Measurements from ENCODE around the gene ANKH. TPM values are rescaled to one million over a fixed set of nuclear protein-coding genes. Genes with fewer than 3 reads are reported as not detected.
A peak's percentile ranks its signal among the peaks of the same experiment; 100 is the strongest.

Gene ANKH
- total and polyA plus RNA-seq, 10 donors: 9.0 to 87.3 (median 46.7) TPM

- no peaks in the 10 kb centered on the region for H3K27me3 ChIP-seq (replicated peaks in 1 of 7)
- no peak overlapping the region for H3K27ac ChIP-seq
- no peak overlapping the region for H3K4me3 ChIP-seq
- no peak for TF ChIP-seq CTCF (IDR thresholded peaks at IDR 0.05 in 8 of 11, conservative IDR thresholded peaks at IDR 0.05 in 3 of 11)
- H3K36me3 ChIP-seq: peaks cover 12 to 98% (median 74%) of the 10 kb centered on the region in 6 donors
- H3K9me3 ChIP-seq: peaks cover 0 to 12% (median 9%) of the 10 kb centered on the region in 8 donors
- peaks cover 0 to 16% (median 8%) of the 10 kb centered on the region in 6 donors for H3K4me1 ChIP-seq
- intact Hi-C loops (cut with DNase I; ENCODE audit: low total_unique reads): no loop called here
- DNase-seq: peak; percentile 40
- WGBS, 5 donors: 69 to 93% (median 75%) methylated on average over 3 to 4 of the region's 4 CpGs
These were observed 184.4 kb downstream of the ANKH start for GRCh38 chr5:14687023-14687665.

GRCh38 chr5:14686517-14686916, 185.1 kb downstream of the ANKH start:
- Histone ChIP-seq H3K4me1 (peaks cover 0 to 16% (median 8%) of the 10 kb centered on the region in 6 donors), H3K9me3 (peaks cover 0 to 12% (median 9%) of the 10 kb centered on the region in 8 donors), H3K27me3 (replicated peaks in 1 of 7) (no peaks in the 10 kb centered on the region), H3K36me3 (peaks cover 12 to 98% (median 77%) of the 10 kb centered on the region in 6 donors), H3K27ac (no peak overlapping the region), H3K4me3 (no peak overlapping the region)
- DNase-seq: no peak
- TF ChIP-seq CTCF (IDR thresholded peaks at IDR 0.05 in 8 of 11, conservative IDR thresholded peaks at IDR 0.05 in 3 of 11) (no peak), POLR2A (IDR thresholded peaks at IDR 0.05) (no peak), POLR2AphosphoS5 (IDR thresholded peaks at IDR 0.05) (no peak)
- intact Hi-C loops (cut with DNase I; ENCODE audit: low total_unique reads): no loop called here

- peak; percentile 24 to 66 (median 59) for TF ChIP-seq CTCF (IDR thresholded peaks at IDR 0.05 in 8 of 11, conservative IDR thresholded peaks at IDR 0.05 in 3 of 11)
- TF ChIP-seq POLR2AphosphoS5 (IDR thresholded peaks at IDR 0.05): no peak
- TF ChIP-seq POLR2A (IDR thresholded peaks at IDR 0.05): no peak
- 29 to 43% (median 37%) methylated on average over 6 of the region's 6 CpGs for WGBS, 5 donors
These were observed 185.8 kb downstream of the ANKH start for GRCh38 chr5:14685757-14686156.

GRCh38 chr5:14684757-14685156, 186.8 kb downstream of the ANKH start:
- no peak overlapping the region for H3K4me3 ChIP-seq
- H3K27ac ChIP-seq: peak overlapping the region in 1 of 8 donors; percentile 9
- TF ChIP-seq POLR2AphosphoS5 (IDR thresholded peaks at IDR 0.05) (no peak), CTCF (IDR thresholded peaks at IDR 0.05 in 8 of 11, conservative IDR thresholded peaks at IDR 0.05 in 3 of 11) (no peak), POLR2A (IDR thresholded peaks at IDR 0.05) (no peak)
- intact Hi-C loops (cut with DNase I; ENCODE audit: low total_unique reads): no loop called here
- peak; percentile 35 for DNase-seq
- H3K9me3 ChIP-seq: peaks cover 0 to 2% (median under 1%) of the 10 kb centered on the region in 8 donors
- H3K36me3 ChIP-seq: peaks cover 6 to 98% (median 76%) of the 10 kb centered on the region in 6 donors
- WGBS, 5 donors: 81 to 86% (median 84%) methylated on average over 5 of the region's 5 CpGs
- peaks cover 0 to 22% (median 8%) of the 10 kb centered on the region in 6 donors for H3K4me1 ChIP-seq
- H3K27me3 ChIP-seq (replicated peaks in 1 of 7): no peaks in the 10 kb centered on the region

More at GRCh38 chr5:14685757-14686156, 185.8 kb downstream of the ANKH start:
- H3K27me3 ChIP-seq (replicated peaks in 1 of 7): no peaks in the 10 kb centered on the region
- H3K4me1 ChIP-seq: peaks cover 0 to 16% (median 8%) of the 10 kb centered on the region in 6 donors
- intact Hi-C loops (cut with DNase I; ENCODE audit: low total_unique reads): no loop called here
- peak; percentile 70 for DNase-seq
- no peak overlapping the region for H3K27ac ChIP-seq
- peaks cover 0 to 11% (median 9%) of the 10 kb centered on the region in 8 donors for H3K9me3 ChIP-seq
- peaks cover 12 to 98% (median 78%) of the 10 kb centered on the region in 6 donors for H3K36me3 ChIP-seq
- H3K4me3 ChIP-seq: no peak overlapping the region
